ENCODE results near the gene ADORA2B. TPM values are rescaled to one million over a fixed set of nuclear protein-coding genes. Genes with fewer than 3 reads are reported as not detected.

ADORA2B gene
- total RNA-seq, 6 experiments from 2014 or later = 0.91 to 1.2 (median 1.0) TPM

- no peak overlapping the region for H3K27ac Mint-ChIP-seq
- no peak overlapping the region for H3K4me3 Mint-ChIP-seq
- no peaks in the 10 kb centered on the region for H3K9me3 Mint-ChIP-seq
- H3K36me3 Mint-ChIP-seq (ENCODE audit: low read depth) = peaks cover 6% of the 10 kb centered on the region; the same call in 1 of the 2 replicates
- H3K4me1 Mint-ChIP-seq (ENCODE audit: low read depth) = peaks cover 9% of the 10 kb centered on the region
- no peak for TF ChIP-seq CTCF (IDR thresholded peaks at IDR 0.05)
- DNase-seq = no peak
- H3K27me3 Mint-ChIP-seq (ENCODE audit: insufficient read depth) = peaks cover 27% of the 10 kb centered on the region
Measured at GRCh38 chr17:15913826-15914225, 31.1 kb upstream of the ADORA2B start.

GRCh38 chr17:15914400-15915170 lies 30.3 kb upstream of the ADORA2B start:
- H3K27ac Mint-ChIP-seq = no peak overlapping the region
- no peak overlapping the region for H3K4me3 Mint-ChIP-seq
- H3K9me3 Mint-ChIP-seq = no peaks in the 10 kb centered on the region
- DNase-seq = no peak
- H3K36me3 Mint-ChIP-seq (ENCODE audit: low read depth) = peaks cover 6% of the 10 kb centered on the region; the same call in 1 of the 2 replicates
- H3K4me1 Mint-ChIP-seq (ENCODE audit: low read depth) = peaks cover 9% of the 10 kb centered on the region
- H3K27me3 Mint-ChIP-seq (ENCODE audit: insufficient read depth) = peaks cover 26% of the 10 kb centered on the region
- no peak for TF ChIP-seq CTCF (IDR thresholded peaks at IDR 0.05)

GRCh38 chr17:15915961-15916360 lies 29.0 kb upstream of the ADORA2B start:
- peaks cover 20% of the 10 kb centered on the region for H3K27me3 Mint-ChIP-seq (ENCODE audit: insufficient read depth)
- H3K36me3 Mint-ChIP-seq (ENCODE audit: low read depth) = peaks cover 6% of the 10 kb centered on the region; the same call in 1 of the 2 replicates
- no peak overlapping the region for H3K27ac Mint-ChIP-seq
- no peak for TF ChIP-seq CTCF (IDR thresholded peaks at IDR 0.05)
- DNase-seq = no peak
- H3K4me1 Mint-ChIP-seq (ENCODE audit: low read depth) = peaks cover 22% of the 10 kb centered on the region
- peaks cover 5% of the 10 kb centered on the region; the same call in 1 of the 2 replicates for H3K9me3 Mint-ChIP-seq
- H3K4me3 Mint-ChIP-seq = no peak overlapping the region

GRCh38 chr17:15917021-15917437 lies 27.9 kb upstream of the ADORA2B start:
- Mint-ChIP-seq H3K36me3 (ENCODE audit: low read depth) (peaks cover 6% of the 10 kb centered on the region; the same call in 1 of the 2 replicates), H3K9me3 (peaks cover 11% of the 10 kb centered on the region), H3K27ac (no peak overlapping the region), H3K27me3 (ENCODE audit: insufficient read depth) (peaks cover 20% of the 10 kb centered on the region), H3K4me3 (no peak overlapping the region), H3K4me1 (ENCODE audit: low read depth) (peaks cover 28% of the 10 kb centered on the region)
- TF ChIP-seq CTCF (IDR thresholded peaks at IDR 0.05) = no peak
- DNase-seq = no peak

- no peak for DNase-seq
- peaks cover 28% of the 10 kb centered on the region for H3K4me1 Mint-ChIP-seq (ENCODE audit: low read depth)
Measured at GRCh38 chr17:15917438-15918027, 27.4 kb upstream of the ADORA2B start.

More at GRCh38 chr17:15917438-15918027, 27.4 kb upstream of the ADORA2B start:
- H3K36me3 Mint-ChIP-seq (ENCODE audit: low read depth) = peaks cover 6% of the 10 kb centered on the region; the same call in 1 of the 2 replicates
- H3K9me3 Mint-ChIP-seq = peaks cover 11% of the 10 kb centered on the region
- H3K4me3 Mint-ChIP-seq = no peak overlapping the region
- no peak for TF ChIP-seq CTCF (IDR thresholded peaks at IDR 0.05)
- H3K27ac Mint-ChIP-seq = no peak overlapping the region
- H3K27me3 Mint-ChIP-seq (ENCODE audit: insufficient read depth) = peaks cover 18% of the 10 kb centered on the region

Measured in HFFc6 (cell line).